Ureter (tissue), 1 donor: ENCODE data around the gene EFNA1. TPM values are rescaled to one million over a fixed set of nuclear protein-coding genes. Genes with fewer than 3 reads are reported as not detected.
"Not testable (repeated sequence)": the region's sequence is repeated elsewhere in the genome, so short reads cannot be mapped to it uniquely, and the experiment has no call there.

Source experiments
- DNase-seq: peaks from one replicate; pipeline ENCODE4 v3.0.0-alpha.2; 2020; ENCODE audit warnings: low spot score
- total RNA-seq: library from RNA; stranded (reverse); gene quantifications from one replicate; pipeline ENCODE4 v1.2.4, GENCODE V29; 2023
- donor health status: DM: yes; HTN: yes; CAD: no.

Gene EFNA1
- total RNA-seq, 1 donor from 2014 or later: 111 TPM

- no peak for DNase-seq
Observed at GRCh38 chr1:155092641-155093040, 35.0 kb upstream of the EFNA1 start.

GRCh38 chr1:155093911-155094621 is 33.6 kb upstream of the EFNA1 start:
- no peak for DNase-seq

- no peak for DNase-seq
Observed at GRCh38 chr1:155094622-155094948, 33.1 kb upstream of the EFNA1 start.

- DNase-seq: no peak
Observed at GRCh38 chr1:155099331-155099730, 28.3 kb upstream of the EFNA1 start.

- DNase-seq: no peak
Observed at GRCh38 chr1:155103325-155103724, 24.4 kb upstream of the EFNA1 start.

- no peak for DNase-seq
Observed at GRCh38 chr1:155104605-155105534, 22.8 kb upstream of the EFNA1 start.

GRCh38 chr1:155105604-155106011 is 22.1 kb upstream of the EFNA1 start:
- DNase-seq: no peak

GRCh38 chr1:155106862-155107261 is 20.8 kb upstream of the EFNA1 start:
- no peak for DNase-seq

- no peak for DNase-seq
Observed at GRCh38 chr1:155107309-155108264, 20.1 kb upstream of the EFNA1 start.

- no peak for DNase-seq
Observed at GRCh38 chr1:155108296-155108695, 19.4 kb upstream of the EFNA1 start.

- no peak for DNase-seq
Observed at GRCh38 chr1:155110381-155110780, 17.3 kb upstream of the EFNA1 start.

- DNase-seq: no peak
Observed at GRCh38 chr1:155110826-155111225, 16.9 kb upstream of the EFNA1 start.

GRCh38 chr1:155113450-155113980 is 14.2 kb upstream of the EFNA1 start:
- no peak for DNase-seq

- no peak for DNase-seq
Observed at GRCh38 chr1:155116113-155116764, 11.4 kb upstream of the EFNA1 start.

- DNase-seq: no peak
Observed at GRCh38 chr1:155117610-155118009, 10.1 kb upstream of the EFNA1 start.

- not testable (repeated sequence) for DNase-seq
Observed at GRCh38 chr1:155118090-155118489, 9.6 kb upstream of the EFNA1 start.

GRCh38 chr1:155120253-155120652 is 7.4 kb upstream of the EFNA1 start:
- no peak for DNase-seq

- DNase-seq: no peak
Observed at GRCh38 chr1:155121249-155121648, 6.4 kb upstream of the EFNA1 start.

GRCh38 chr1:155122308-155122707 is 5.4 kb upstream of the EFNA1 start:
- DNase-seq: no peak

GRCh38 chr1:155123801-155124200 is 3.9 kb upstream of the EFNA1 start:
- no peak for DNase-seq
